Type B pancreatic cell (in vitro differentiated cells): ENCODE measurements around the gene OSM. TPM values are rescaled to one million over a fixed set of nuclear protein-coding genes. Genes with fewer than 3 reads are reported as not detected.

Experiments
- DNase-seq: peaks from one replicate; pipeline ENCODE4 v3.0.0; 2021; ENCODE audit warnings: mixed read lengths; ENCODE audit not compliant: unreplicated experiment; ENCODE audit errors: extremely low spot score
- H3K27ac Mint-ChIP-seq: 2 replicates; pipeline ENCODE4 v1.8.0; 2021; ENCODE audit warnings: mild to moderate bottlenecking, mixed read lengths
- H3K27me3 Mint-ChIP-seq: 2 replicates; pipeline ENCODE4 v1.8.0; 2021; ENCODE audit warnings: mixed read lengths
- H3K36me3 Mint-ChIP-seq: 2 replicates; pipeline ENCODE4 v1.8.0; 2021; ENCODE audit warnings: mixed read lengths
- H3K4me1 Mint-ChIP-seq: one replicate; pipeline ENCODE4 v1.8.0; 2021; ENCODE audit warnings: mixed read lengths; ENCODE audit not compliant: unreplicated experiment
- H3K4me3 Mint-ChIP-seq: 2 replicates; pipeline ENCODE4 v1.8.0; 2021; ENCODE audit warnings: mild to moderate bottlenecking, mixed read lengths
- H3K9me3 Mint-ChIP-seq: 2 replicates; pipeline ENCODE4 v1.8.0; 2021; ENCODE audit warnings: mixed read lengths
- total RNA-seq: library from RNA; stranded (reverse); gene quantifications from 2 replicates; pipeline ENCODE4 v1.2.1, GENCODE V29; 2021; ENCODE audit warnings: low replicate concordance
- TF ChIP-seq, protein P1 (sequence below): fragments of 200-600 bp; sonication (generic); conservative IDR thresholded peaks from 2 replicates; pipeline ENCODE4 v1.5.0; 2021; ENCODE audit warnings: antibody characterized with exemption, mild to moderate bottlenecking

Gene OSM
- total RNA-seq, 1 donor from 2014 or later = not detected

DNA sequence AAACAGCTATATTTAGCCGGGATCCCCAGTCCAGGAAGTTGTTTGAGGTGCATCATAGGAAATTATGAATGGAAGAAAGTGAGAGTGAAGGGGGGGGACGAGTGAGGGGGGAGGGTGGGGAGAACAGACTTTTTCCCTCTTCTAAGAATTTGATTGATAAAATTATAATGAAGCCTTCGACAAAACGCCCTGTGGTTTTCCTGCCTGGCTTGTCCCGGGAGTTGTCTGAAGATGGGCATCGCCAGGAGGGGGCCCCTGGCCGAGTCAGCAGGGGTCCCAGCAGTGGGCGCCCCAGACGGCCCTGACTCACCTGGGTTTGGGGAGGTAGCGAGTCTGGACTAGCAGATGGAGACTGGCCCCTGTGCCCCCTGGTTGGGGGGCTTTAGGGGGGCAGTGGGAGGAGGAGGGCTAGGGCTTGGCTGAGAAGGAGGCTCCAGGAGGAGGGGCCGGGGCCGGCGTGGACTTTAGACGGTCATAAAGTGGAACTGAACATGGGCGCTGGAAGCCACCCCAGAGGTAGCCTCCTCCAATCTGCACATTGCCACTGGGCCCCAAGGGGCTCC lies 19.8 kb downstream of the OSM start:
- DNase-seq = no peak
- no peaks in the 10 kb centered on the region for H3K9me3 Mint-ChIP-seq
- H3K27ac Mint-ChIP-seq = no peak overlapping the region
- TF ChIP-seq, protein P1, sequence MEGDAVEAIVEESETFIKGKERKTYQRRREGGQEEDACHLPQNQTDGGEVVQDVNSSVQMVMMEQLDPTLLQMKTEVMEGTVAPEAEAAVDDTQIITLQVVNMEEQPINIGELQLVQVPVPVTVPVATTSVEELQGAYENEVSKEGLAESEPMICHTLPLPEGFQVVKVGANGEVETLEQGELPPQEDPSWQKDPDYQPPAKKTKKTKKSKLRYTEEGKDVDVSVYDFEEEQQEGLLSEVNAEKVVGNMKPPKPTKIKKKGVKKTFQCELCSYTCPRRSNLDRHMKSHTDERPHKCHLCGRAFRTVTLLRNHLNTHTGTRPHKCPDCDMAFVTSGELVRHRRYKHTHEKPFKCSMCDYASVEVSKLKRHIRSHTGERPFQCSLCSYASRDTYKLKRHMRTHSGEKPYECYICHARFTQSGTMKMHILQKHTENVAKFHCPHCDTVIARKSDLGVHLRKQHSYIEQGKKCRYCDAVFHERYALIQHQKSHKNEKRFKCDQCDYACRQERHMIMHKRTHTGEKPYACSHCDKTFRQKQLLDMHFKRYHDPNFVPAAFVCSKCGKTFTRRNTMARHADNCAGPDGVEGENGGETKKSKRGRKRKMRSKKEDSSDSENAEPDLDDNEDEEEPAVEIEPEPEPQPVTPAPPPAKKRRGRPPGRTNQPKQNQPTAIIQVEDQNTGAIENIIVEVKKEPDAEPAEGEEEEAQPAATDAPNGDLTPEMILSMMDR = no peak
- H3K4me3 Mint-ChIP-seq = peak overlapping the region; percentile 85
- H3K27me3 Mint-ChIP-seq = peaks cover 17% of the 10 kb centered on the region
- peaks cover 23% of the 10 kb centered on the region for H3K4me1 Mint-ChIP-seq
- no peaks in the 10 kb centered on the region for H3K36me3 Mint-ChIP-seq

- TF ChIP-seq, protein P1 = peak; percentile 35
- Mint-ChIP-seq H3K36me3 (no peaks in the 10 kb centered on the region), H3K4me1 (peaks cover 20% of the 10 kb centered on the region), H3K27me3 (peaks cover 17% of the 10 kb centered on the region), H3K27ac (peak within 1 kb of the TSS; percentile 83), H3K4me3 (peak within 1 kb of the TSS; percentile 91), H3K9me3 (no peaks in the 10 kb centered on the region)
- no peak for DNase-seq
Measured at GRCh38 chr22:30245985-30246813, 20.5 kb downstream of the OSM start, which contains the start of gene LIF. LIF (minus strand) TSS chr22:30246759; CDS start chr22:30246695, 64 bp downstream.

DNA sequence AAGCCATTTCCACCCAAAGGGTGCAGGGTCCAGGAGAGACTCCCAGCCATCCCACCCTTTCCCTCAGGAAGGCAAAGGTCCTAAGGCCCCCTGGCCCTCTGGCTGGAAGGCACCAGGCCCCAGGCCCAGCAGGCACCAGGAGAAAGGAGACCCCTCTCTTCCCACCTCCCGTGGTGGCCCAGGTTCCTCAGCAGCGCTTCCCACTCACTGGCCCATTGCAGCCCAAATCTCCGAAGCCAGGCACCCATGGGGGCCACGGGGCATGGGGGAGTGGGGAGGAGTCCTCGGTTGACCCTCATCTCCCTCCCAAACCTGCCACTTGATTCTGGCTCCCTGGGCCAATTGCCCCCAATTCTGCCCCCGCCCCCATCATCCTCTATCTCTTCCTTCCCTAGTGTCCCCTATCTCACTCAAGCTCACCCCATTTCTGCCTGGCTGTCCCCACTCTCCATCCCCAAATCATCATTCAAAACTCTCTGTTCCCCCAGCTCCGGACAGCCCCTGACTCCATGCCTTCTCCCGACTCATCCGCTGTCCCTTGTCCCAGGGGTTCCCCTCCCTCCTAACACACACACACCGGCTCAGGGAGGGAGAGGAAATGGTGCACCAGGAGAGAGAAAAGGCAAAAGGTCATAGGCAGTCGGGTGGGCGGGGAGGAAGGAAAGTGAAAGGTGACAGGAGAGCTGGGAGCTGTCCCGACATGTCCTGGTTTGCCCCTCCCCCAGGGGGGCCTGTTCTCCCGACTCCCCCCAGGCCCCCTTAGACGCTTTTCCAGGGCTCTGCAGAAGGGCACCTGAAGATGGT lies 21.3 kb downstream of the OSM start:
- H3K36me3 Mint-ChIP-seq = no peaks in the 10 kb centered on the region
- no peak for DNase-seq
- no peaks in the 10 kb centered on the region for H3K9me3 Mint-ChIP-seq
- peaks cover 20% of the 10 kb centered on the region for H3K4me1 Mint-ChIP-seq
- TF ChIP-seq, protein P1 = no peak
- peak overlapping the region; percentile 91 for H3K4me3 Mint-ChIP-seq
- H3K27ac Mint-ChIP-seq = no peak overlapping the region
- H3K27me3 Mint-ChIP-seq = peaks cover 17% of the 10 kb centered on the region

DNA sequence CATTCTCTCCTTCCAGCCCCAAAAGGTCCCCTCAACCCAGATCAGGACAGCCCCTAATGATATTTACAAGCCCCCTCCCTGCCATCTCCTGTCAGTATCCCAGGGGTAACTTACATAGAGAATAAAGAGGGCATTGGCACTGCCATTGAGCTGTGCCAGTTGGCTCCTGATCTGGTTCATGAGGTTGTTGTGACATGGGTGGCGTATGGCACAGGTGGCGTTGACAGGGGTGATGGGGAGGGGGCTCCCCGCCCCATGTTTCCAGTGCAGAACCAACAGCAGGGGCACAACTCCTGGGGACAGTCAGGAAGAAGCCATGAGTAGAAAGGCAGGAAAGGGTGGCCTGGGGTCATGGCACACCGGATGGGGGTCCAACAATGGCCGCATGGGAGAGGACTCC lies 22.0 kb downstream of the OSM start:
- DNase-seq = no peak
- Mint-ChIP-seq H3K9me3 (no peaks in the 10 kb centered on the region), H3K27me3 (peaks cover 17% of the 10 kb centered on the region), H3K27ac (no peak overlapping the region), H3K4me3 (peak overlapping the region; percentile 78), H3K36me3 (no peaks in the 10 kb centered on the region), H3K4me1 (peaks cover 20% of the 10 kb centered on the region)
- TF ChIP-seq, protein P1 = no peak

DNA sequence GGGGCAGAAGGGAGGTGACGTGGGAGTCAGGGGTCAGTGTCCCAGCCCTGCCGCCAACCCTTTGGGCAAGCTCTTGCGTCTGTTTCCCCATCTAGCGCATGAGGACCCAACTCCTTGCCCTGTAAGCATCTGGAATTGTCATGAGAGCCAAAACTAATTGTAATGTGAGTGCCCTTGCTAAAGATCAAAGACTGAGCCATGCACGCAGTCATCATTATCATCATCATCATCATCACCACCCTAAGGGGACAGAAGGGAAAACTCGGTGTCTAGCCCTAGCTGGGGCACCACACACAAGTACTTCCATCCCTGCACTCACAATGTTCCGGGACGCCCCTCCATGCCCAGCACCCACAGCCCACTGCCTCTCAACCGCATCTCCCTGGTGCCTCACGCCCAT lies 22.6 kb downstream of the OSM start:
- Mint-ChIP-seq H3K27me3 (peaks cover 17% of the 10 kb centered on the region), H3K4me3 (peak overlapping the region; percentile 67), H3K4me1 (peaks cover 20% of the 10 kb centered on the region), H3K36me3 (no peaks in the 10 kb centered on the region), H3K27ac (no peak overlapping the region), H3K9me3 (no peaks in the 10 kb centered on the region)
- DNase-seq = no peak
- TF ChIP-seq, protein P1 = no peak
